ENCODE measurements around the gene DPP10. TPM values are rescaled to one million over a fixed set of nuclear protein-coding genes. Genes with fewer than 3 reads are reported as not detected.

The DPP10 gene
- total and polyA plus RNA-seq, 10 of the 15 experiments (the other 5 are each of a cell fraction or from before 2014, with no cell fraction given): not detected

GRCh38 chr2:114468343-114468742 is 25.9 kb downstream of the DPP10 start:
- SMC1A ChIA-PET (ENCODE audit: uncharacterized antibody, unreplicated experiment): interaction anchor here (0.7 kb wide), 1 partner anchor 65 kb away, joined by 3 read pairs; no protein-coding TSS in a partner anchor
- DNase-seq (ENCODE audit: low read depth, low spot score) (no peak), FAIRE-seq (no peak), ATAC-seq (no peak)
- WGBS (ENCODE audit: insufficient coverage, insufficient replicate concordance, low lambda C conversion rate, missing lambda C conversion rate): 37% methylated on average over 4 of the region's 4 CpGs
- CTCF ChIA-PET: no interaction called here
- Histone ChIP-seq H3K4me3 (no peak overlapping the region), H3K27ac (ENCODE audit: control insufficient read depth, insufficient read depth) (no peak overlapping the region), H3K4me2 (ENCODE audit: control insufficient read depth, insufficient read depth) (no peak overlapping the region), H3K27me3 (replicated peaks in 1 of 2; ENCODE audit: control insufficient read depth in 2 of 2, insufficient read depth in 2 of 2, low read length in 1 of 2) (no peaks in the 10 kb centered on the region), H3K9me3 (replicated peaks; ENCODE audit: control insufficient read depth, insufficient read depth, low read length) (no peaks in the 10 kb centered on the region), H2AFZ (ENCODE audit: control insufficient read depth, low read depth, low read length) (no peak overlapping the region), H3K4me1 (ENCODE audit: control insufficient read depth, insufficient read depth, low read length) (no peaks in the 10 kb centered on the region), H4K20me1 (ENCODE audit: control insufficient read depth, insufficient read depth) (no peaks in the 10 kb centered on the region), H3K79me2 (ENCODE audit: control insufficient read depth, insufficient read depth, low read length) (no peaks in the 10 kb centered on the region), H3K9ac (ENCODE audit: control insufficient read depth, insufficient read depth, low read length) (no peak overlapping the region), H3K36me3 (ENCODE audit: control insufficient read depth in 2 of 2, insufficient read depth in 2 of 2, low read length in 1 of 2) (no peaks in the 10 kb centered on the region)
- intact Hi-C loops (cut with micrococcal nuclease; ENCODE audit: unreplicated experiment): no loop called here
- RAD21 ChIA-PET (ENCODE audit: unreplicated experiment): no interaction called here
- no peak for TF ChIP-seq HDGF (IDR thresholded peaks at IDR 0.05)
- TF ChIP-seq SPI1 (IDR thresholded peaks at IDR 0.05; ENCODE audit: borderline replicate concordance, insufficient read depth, low read depth, low read length): no peak
- no peak for TF ChIP-seq MYC (IDR thresholded peaks at IDR 0.05; ENCODE audit: insufficient read depth, insufficient read length, insufficient replicate concordance, low read length, severe bottlenecking)
- TF ChIP-seq NFIC (IDR thresholded peaks at IDR 0.05; ENCODE audit: low read depth, low read length): no peak
- TF ChIP-seq ATF7 (IDR thresholded peaks at IDR 0.05; ENCODE audit: low read depth): no peak
- TF ChIP-seq RAD51 (IDR thresholded peaks at IDR 0.05): no peak
- TF ChIP-seq, protein P1, sequence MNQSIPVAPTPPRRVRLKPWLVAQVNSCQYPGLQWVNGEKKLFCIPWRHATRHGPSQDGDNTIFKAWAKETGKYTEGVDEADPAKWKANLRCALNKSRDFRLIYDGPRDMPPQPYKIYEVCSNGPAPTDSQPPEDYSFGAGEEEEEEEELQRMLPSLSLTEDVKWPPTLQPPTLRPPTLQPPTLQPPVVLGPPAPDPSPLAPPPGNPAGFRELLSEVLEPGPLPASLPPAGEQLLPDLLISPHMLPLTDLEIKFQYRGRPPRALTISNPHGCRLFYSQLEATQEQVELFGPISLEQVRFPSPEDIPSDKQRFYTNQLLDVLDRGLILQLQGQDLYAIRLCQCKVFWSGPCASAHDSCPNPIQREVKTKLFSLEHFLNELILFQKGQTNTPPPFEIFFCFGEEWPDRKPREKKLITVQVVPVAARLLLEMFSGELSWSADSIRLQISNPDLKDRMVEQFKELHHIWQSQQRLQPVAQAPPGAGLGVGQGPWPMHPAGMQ (IDR thresholded peaks at IDR 0.05; ENCODE audit: borderline replicate concordance): no peak
- TF ChIP-seq SUPT20H (IDR thresholded peaks at IDR 0.05; ENCODE audit: borderline replicate concordance, control insufficient read depth, low read depth, low read length): no peak
- no peak for TF ChIP-seq ZZZ3 (IDR thresholded peaks at IDR 0.05; ENCODE audit: control insufficient read depth, insufficient read length, low read depth)
- no peak for TF ChIP-seq ZBTB4 (CRISPR knock-in tag; IDR thresholded peaks at IDR 0.05)
- no peak for TF ChIP-seq ETV6 (conservative IDR thresholded peaks at IDR 0.05 in 1 of 2, IDR thresholded peaks at IDR 0.05 in 1 of 2; ENCODE audit: borderline replicate concordance in 1 of 2, low read depth in 1 of 2)
- no TSS peak for BruUV-seq (replicated peaks)
- POLR2A ChIA-PET: no interaction called here
- in situ Hi-C loops (cut with MboI): no loop called here

Data from GM12878 (cell line).